Endothelial cell of umbilical vein (primary cell): ENCODE results near the gene TRMT112. TPM values are rescaled to one million over a fixed set of nuclear protein-coding genes. Genes with fewer than 3 reads are reported as not detected.
A peak's percentile ranks its signal among the peaks of the same experiment; 100 is the strongest.

Experiments used
- BruUV-seq: library from RNA; stranded (reverse); fragments of 400-500 nt; replicated peaks from 2 replicates; lab custom pipeline; 2021; lab: Mats Ljungman, UMichigan
- CTCF ChIA-PET: fragments of 300-600, 350-600 bp; sonication (Branson Sonifier 250); formaldehyde crosslinking; loops from one replicate; lab custom pipeline; 2021; ENCODE audit warnings: antibody characterized with exemption, inconsistent platforms; lab: Charles Lee
- POLR2A ChIA-PET: fragments of 300-600, 350-600 bp; sonication (Branson Sonifier 250); formaldehyde crosslinking; loops from one replicate; lab custom pipeline; 2021; ENCODE audit warnings: antibody characterized with exemption, inconsistent platforms; lab: Charles Lee
- DNase-seq: peaks from one replicate; pipeline ENCODE4 v3.0.0-alpha.2; 2011; ENCODE audit warnings: low read depth, low spot score
- FAIRE-seq: peaks from 2 replicates; lab custom pipeline; 2011; peaks lifted over from hg19 to GRCh38; lab: Jason Lieb, UNC
- H2AFZ ChIP-seq: 2 replicates; pipeline ENCODE4 v1.6.0; 2012; ENCODE audit warnings: low read depth, low read length, control low read depth, inconsistent platforms
- H3K27ac ChIP-seq: 2 replicates; pipeline ENCODE4 v1.5.1; 2011; ENCODE audit warnings: low read depth, mild to moderate bottlenecking, control low read depth, low read length, moderate library complexity; ENCODE audit not compliant: insufficient read depth
- H3K27me3 ChIP-seq, 2 experiments: 2 replicates each; pipeline versions ENCODE4 v1.6.0 to v1.6.1; 2011; ENCODE audit warnings: low read length in 2 of 2, mixed read lengths in 1 of 2; ENCODE audit not compliant: control insufficient read depth in 2 of 2, insufficient read depth in 2 of 2
- H3K36me3 ChIP-seq, 2 experiments: 2 replicates in 1 of 2; 3 replicates in 1 of 2; pipeline ENCODE4 v1.5.1; 2011; ENCODE audit warnings: low read length in 2 of 2, mild to moderate bottlenecking in 1 of 2, moderate library complexity in 1 of 2; ENCODE audit not compliant: control insufficient read depth in 2 of 2, insufficient read depth in 2 of 2; ENCODE audit errors: extremely low read depth in 1 of 2
- H3K4me1 ChIP-seq: 3 replicates; pipeline ENCODE4 v1.5.1; 2011; ENCODE audit warnings: mild to moderate bottlenecking, low read length; ENCODE audit not compliant: control insufficient read depth, insufficient read depth; ENCODE audit errors: extremely low read depth
- H3K4me2 ChIP-seq: 2 replicates; pipeline ENCODE4 v1.6.1; 2011; ENCODE audit warnings: low read length, control low read depth, mixed read lengths; ENCODE audit not compliant: insufficient read depth
- H3K4me3 ChIP-seq, 3 experiments: fragments of 200-600 bp in 1 of 3; sonication (generic), shearing (Covaris generic) in 1 of 3; replicated peaks in 1 of 3; 2 replicates each; pipeline ENCODE4 v1.5.1; 2011 to 2016; ENCODE audit warnings: control low read depth in 3 of 3, low read length in 3 of 3, mild to moderate bottlenecking in 2 of 3, inconsistent platforms in 1 of 3, low read depth in 1 of 3, moderate library complexity in 1 of 3; ENCODE audit not compliant: insufficient read depth in 1 of 3
- H3K79me2 ChIP-seq: 2 replicates; pipeline ENCODE4 v1.6.0; 2012; ENCODE audit warnings: low read length, inconsistent platforms; ENCODE audit not compliant: control insufficient read depth, insufficient read depth
- H3K9ac ChIP-seq: replicated peaks from 2 replicates; pipeline ENCODE3; 2011; ENCODE audit warnings: low read length, control low read depth; ENCODE audit not compliant: insufficient read depth; ENCODE audit errors: extremely low read depth
- H3K9me1 ChIP-seq: replicated peaks from 3 replicates; pipeline ENCODE4 v1.6.0; 2011; ENCODE audit warnings: mild to moderate bottlenecking, low read length; ENCODE audit not compliant: control insufficient read depth, insufficient read depth; ENCODE audit errors: extremely low read depth
- H3K9me3 ChIP-seq: replicated peaks from 2 replicates; pipeline ENCODE4 v1.5.1; 2012; ENCODE audit warnings: low read length, inconsistent platforms; ENCODE audit not compliant: control insufficient read depth, insufficient read depth
- H4K20me1 ChIP-seq: replicated peaks from 2 replicates; pipeline ENCODE3; 2011; ENCODE audit warnings: mild to moderate bottlenecking, low read length; ENCODE audit not compliant: control insufficient read depth, insufficient read depth; ENCODE audit errors: extremely low read depth
- JUN ChIP-seq: IDR thresholded peaks from 2 replicates; pipeline ENCODE4 v1.6.1; 2011; ENCODE audit warnings: borderline replicate concordance, low read depth; ENCODE audit not compliant: insufficient read length, insufficient read depth
- POLR2A ChIP-seq: IDR thresholded peaks from 2 replicates; pipeline ENCODE4 v1.6.1; 2012; ENCODE audit warnings: low read depth, mild to moderate bottlenecking, control low read depth, low read length
- POLR2AphosphoS5 ChIP-seq: IDR thresholded peaks from 2 replicates; pipeline ENCODE4 v1.6.1; 2012; ENCODE audit warnings: low read depth, mild to moderate bottlenecking, control low read depth, low read length, moderate library complexity; ENCODE audit not compliant: insufficient read depth
- dilution Hi-C: fragments of 300-500 bp; cut with MboI; formaldehyde crosslinking; loops from one replicate; pipeline ENCODE4 v1.15.0; 2019; ENCODE audit warnings: low sequenced_read_pairs; ENCODE audit not compliant: extremely low pct_ligation_motif_present
- intact Hi-C: fragments of 100-400 bp; cut with micrococcal nuclease; formaldehyde crosslinking; loops from one replicate; pipeline ENCODE4 v1.10.0; 2022
- polyA plus RNA-seq, 4 experiments: library from polyadenylated mRNA; depleted of rRNA in 3 of 4; stranded (reverse) in 3 of 4; unstranded in 1 of 4; fragments of >200 nt; gene quantifications; 2 replicates each; pipeline versions ENCODE4 v1.2.1 to v1.2.3, GENCODE V29; 2011 to 2012; ENCODE audit warnings: missing spikeins in 1 of 4
- total RNA-seq: library from RNA; stranded (reverse); gene quantifications from 2 replicates; pipeline ENCODE4 v1.2.3, GENCODE V29; 2021
- TF ChIP-seq, protein P1 (sequence below), 2 donors: IDR thresholded peaks; 1 replicate in 1 of 2; 2 replicates in 1 of 2; pipeline ENCODE4 v1.5.1; 2011; ENCODE audit warnings: low read length in 2 of 2, mild to moderate bottlenecking in 2 of 2, moderate library complexity in 2 of 2, control low read depth in 1 of 2, inconsistent platforms in 1 of 2, low read depth in 1 of 2; ENCODE audit not compliant: insufficient read depth in 1 of 2; ENCODE audit errors: extremely low read depth in 1 of 2
- TF ChIP-seq, protein P2 (sequence below): IDR thresholded peaks from 2 replicates; pipeline ENCODE4 v1.6.1; 2011; ENCODE audit not compliant: insufficient read depth, insufficient read length

The TRMT112 gene
- total and polyA plus RNA-seq, 2 donors (not counting 3 experiments of a cell fraction or from before 2014, with no cell fraction given), result 195 to 575 TPM

DNA sequence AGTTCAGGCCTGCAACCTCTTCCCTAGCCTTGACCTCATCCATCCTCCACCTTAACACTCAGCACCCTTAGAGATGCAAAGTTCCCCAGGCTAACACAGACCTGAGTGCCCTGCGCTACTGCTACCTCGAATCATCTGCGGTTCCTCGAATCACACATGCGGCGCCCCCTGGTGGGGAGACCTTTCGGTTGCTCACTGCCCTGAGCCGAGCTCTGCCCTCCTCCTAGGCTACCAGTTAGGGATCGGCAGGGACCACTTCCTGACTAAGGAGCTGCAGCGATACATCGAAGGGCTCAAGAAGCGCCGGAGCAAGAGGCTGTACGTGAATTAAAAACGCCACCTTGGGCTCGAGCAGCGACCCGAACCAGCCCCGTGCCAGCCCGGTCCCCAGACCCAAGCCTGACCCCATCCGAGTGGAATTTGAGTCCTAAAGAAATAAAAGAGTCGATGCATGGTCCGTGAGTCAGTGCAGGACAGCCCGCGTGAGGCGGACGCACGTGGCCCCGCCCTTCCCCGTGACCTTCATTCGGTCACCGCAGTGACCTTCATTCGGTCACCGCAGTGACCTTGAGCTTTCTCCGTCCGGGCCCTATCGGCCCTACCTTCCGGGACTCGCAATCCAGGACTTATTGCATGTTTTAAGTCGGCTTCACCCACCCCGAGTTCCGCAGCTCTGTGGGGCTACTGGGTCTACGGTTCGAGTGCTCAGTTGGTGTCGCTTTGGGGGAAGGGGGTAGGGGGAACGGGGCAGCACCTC lies 12.9 kb downstream of the TRMT112 start:
- BruUV-seq, result no TSS peak
- Histone ChIP-seq H3K4me1 (peaks cover 21% of the 10 kb centered on the region), H3K36me3 (no peaks in the 10 kb centered on the region), H3K4me3 (peak overlapping the region; percentile 14 to 57 (median 39)), H3K9me3 (no peaks in the 10 kb centered on the region), H3K9ac (peak overlapping the region; percentile 20), H3K9me1 (no peaks in the 10 kb centered on the region), H2AFZ (peak overlapping the region; percentile 49), H3K79me2 (peaks cover 10% of the 10 kb centered on the region), H4K20me1 (no peaks in the 10 kb centered on the region), H3K27me3 (peaks cover 4 to 11% of the 10 kb centered on the region in 2 experiments), H3K27ac (peak overlapping the region; percentile 49), H3K4me2 (peak overlapping the region; percentile 50)
- dilution Hi-C loops (no loop called here), intact Hi-C loops (loop anchor here (1.0 to 5.0 kb wide), 7 partner anchors 13 to 467 kb away; partner anchors contain the start of genes BAD, FKBP2, GPR137 and MARK2)
- ChIA-PET POLR2A (interaction anchor here (0.9 to 1.1 kb wide), 3 partner anchors 13 to 78 kb away, joined by 3 to 5 read pairs (median 4); partner anchors contain the start of genes NUDT22, PRDX5, TRMT112 and TRPT1), CTCF (interaction anchor here (0.6 to 6.7 kb wide), 40 partner anchors 9 to 304 kb away, joined by 3 to 413 read pairs (median 4); partner anchors contain the start of genes BAD, FERMT3, FKBP2 and KCNK4)
- TF ChIP-seq, protein P1, sequence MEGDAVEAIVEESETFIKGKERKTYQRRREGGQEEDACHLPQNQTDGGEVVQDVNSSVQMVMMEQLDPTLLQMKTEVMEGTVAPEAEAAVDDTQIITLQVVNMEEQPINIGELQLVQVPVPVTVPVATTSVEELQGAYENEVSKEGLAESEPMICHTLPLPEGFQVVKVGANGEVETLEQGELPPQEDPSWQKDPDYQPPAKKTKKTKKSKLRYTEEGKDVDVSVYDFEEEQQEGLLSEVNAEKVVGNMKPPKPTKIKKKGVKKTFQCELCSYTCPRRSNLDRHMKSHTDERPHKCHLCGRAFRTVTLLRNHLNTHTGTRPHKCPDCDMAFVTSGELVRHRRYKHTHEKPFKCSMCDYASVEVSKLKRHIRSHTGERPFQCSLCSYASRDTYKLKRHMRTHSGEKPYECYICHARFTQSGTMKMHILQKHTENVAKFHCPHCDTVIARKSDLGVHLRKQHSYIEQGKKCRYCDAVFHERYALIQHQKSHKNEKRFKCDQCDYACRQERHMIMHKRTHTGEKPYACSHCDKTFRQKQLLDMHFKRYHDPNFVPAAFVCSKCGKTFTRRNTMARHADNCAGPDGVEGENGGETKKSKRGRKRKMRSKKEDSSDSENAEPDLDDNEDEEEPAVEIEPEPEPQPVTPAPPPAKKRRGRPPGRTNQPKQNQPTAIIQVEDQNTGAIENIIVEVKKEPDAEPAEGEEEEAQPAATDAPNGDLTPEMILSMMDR (IDR thresholded peaks at IDR 0.05; ENCODE audit: extremely low read depth in 1 of 2, insufficient read depth in 1 of 2, low read depth in 1 of 2, low read length in 2 of 2), result peak; percentile 91 to 92
- TF ChIP-seq JUN, result no peak
- TF ChIP-seq, protein P2, sequence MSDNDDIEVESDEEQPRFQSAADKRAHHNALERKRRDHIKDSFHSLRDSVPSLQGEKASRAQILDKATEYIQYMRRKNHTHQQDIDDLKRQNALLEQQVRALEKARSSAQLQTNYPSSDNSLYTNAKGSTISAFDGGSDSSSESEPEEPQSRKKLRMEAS, result peak; percentile 67
- peak; percentile 14 for TF ChIP-seq POLR2AphosphoS5
- TF ChIP-seq POLR2A, result peak; percentile 35
- DNase-seq, result peak; percentile 85
- FAIRE-seq, result peak; percentile 94
